ENCODE results near the gene HADH.
"Not testable (repeated sequence)": the region's sequence is repeated elsewhere in the genome, so short reads cannot be mapped to it uniquely, and the experiment has no call there.

Gene HADH

DNA sequence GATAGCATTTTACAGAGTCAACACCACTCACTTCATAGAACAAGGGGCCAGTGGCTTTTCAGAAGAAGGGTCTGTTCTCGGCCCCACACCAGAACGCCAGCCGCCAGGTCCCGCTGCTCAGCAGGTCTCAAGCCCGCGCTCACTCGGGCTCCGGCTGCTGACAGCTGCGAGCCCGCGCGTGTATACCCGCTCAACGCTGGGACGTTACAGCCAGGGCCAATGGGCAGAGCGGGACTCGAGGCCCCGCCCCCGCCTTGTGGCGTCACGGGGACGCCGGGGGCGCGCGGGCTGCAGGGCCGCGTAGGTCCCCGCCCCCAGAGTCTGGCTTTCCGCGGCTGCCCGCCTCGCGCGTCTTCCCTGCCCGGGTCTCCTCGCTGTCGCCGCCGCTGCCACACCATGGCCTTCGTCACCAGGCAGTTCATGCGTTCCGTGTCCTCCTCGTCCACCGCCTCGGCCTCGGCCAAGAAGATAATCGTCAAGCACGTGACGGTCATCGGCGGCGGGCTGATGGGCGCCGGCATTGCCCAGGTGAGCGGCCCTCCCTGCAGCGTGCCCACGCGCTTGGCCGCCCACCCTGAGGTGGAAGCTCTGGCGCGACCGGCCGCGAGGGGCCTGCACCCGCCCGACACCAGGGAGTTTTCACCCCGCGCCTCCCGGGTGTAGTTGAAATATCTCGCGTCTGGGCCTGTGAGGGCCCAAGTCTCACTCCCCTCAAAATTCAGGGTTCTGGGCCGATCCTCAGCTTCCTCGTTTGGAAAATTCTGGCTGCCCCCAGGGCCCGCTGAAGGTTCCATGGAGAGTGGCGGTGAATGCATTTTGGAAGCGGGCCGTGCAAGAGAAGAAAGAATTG, at the start of gene HADH:
HADH (plus strand) TSS at position 353 of the 850 bp plus-strand sequence; CDS start at position 397, 44 bp downstream.
- no peak for FAIRE-seq
- TF ChIP-seq POLR2A (IDR thresholded peaks at IDR 0.05; ENCODE audit: low read depth, low read length) = peak; percentile 71
- DNase-seq (ENCODE audit: insufficient read length, low spot score) = peak; percentile 76

DNA sequence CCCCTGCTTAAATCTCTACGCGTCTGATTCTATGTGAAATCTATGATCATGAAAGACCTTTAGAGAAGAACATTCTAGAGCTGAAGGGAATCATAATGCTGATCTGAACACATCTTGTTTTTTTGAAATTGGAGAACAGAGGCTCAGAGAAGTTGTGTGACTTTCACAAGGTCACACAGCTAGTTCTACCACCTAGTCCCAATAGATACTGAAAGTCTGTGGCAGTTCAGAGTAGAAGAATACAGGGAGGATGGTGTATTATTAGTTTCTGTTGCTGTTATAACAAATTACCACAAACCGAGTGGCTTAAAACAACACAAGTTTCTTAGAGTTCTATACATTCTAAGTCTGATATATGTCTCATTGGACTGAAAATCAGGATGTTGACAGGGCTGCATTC, 43.9 kb upstream of the HADH start:
- TF ChIP-seq POLR2A (IDR thresholded peaks at IDR 0.05; ENCODE audit: low read depth, low read length) = no peak
- no peak for DNase-seq (ENCODE audit: insufficient read length, low spot score)
- FAIRE-seq = no peak

DNA sequence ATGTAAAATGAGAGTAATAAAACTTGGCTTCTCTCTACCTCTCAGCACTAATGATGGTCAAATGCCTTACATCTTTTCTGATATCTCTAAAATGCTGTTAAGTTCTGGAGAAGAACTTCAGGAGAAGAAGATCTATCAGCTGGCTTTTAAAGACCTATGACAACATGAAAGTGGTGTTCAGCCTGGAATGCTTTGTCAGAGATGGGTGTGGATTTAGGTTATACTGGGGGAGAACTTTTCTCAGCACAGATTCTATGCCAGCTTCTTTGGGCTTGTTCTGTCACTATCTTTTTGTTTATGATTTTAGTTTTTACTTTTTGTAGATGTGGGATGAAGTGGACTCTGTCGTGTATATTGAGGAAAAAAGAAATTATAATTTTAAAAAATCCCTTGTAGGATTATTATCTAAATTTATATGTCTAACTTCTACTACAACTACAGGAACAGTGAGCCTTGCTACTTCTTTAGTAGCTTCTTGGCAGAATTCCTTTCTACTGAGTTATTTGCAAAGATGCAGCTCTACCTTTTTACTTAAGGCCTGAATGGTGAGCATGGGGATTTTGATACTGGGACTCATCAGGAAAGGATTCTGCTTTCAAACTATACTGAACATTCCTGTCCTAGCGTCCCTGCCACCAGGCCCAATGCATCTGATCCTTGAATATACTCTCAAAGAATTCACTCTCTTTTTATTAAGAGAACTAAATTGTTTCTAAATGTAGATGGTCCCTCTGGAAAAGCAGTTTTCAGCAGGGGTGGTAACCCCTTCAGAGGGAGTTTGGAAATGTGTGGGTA, 38.7 kb upstream of the HADH start:
- no peak for TF ChIP-seq POLR2A (IDR thresholded peaks at IDR 0.05; ENCODE audit: low read depth, low read length)
- no peak for FAIRE-seq
- no peak for DNase-seq (ENCODE audit: insufficient read length, low spot score)

DNA sequence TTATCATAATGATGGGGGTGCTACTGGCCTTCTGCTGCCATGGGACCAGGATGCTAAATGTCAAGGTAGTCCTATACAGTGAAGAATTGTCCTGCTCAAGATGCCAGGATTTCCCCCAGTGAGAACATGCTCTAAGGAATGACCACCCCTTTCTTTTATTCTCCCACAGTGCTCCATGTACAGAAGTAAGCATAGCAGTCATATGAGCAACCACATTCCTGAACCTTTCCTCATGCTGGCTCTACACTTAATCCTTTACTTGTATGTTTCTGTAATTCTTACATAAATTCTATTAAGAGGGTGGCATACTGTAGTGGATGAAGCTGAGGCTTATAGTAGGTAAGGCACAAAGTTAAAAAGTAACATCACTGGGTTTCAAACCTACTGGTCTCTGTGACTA, 38.1 kb upstream of the HADH start:
- TF ChIP-seq POLR2A (IDR thresholded peaks at IDR 0.05; ENCODE audit: low read depth, low read length) = no peak
- no peak for FAIRE-seq
- DNase-seq (ENCODE audit: insufficient read length, low spot score) = no peak

DNA sequence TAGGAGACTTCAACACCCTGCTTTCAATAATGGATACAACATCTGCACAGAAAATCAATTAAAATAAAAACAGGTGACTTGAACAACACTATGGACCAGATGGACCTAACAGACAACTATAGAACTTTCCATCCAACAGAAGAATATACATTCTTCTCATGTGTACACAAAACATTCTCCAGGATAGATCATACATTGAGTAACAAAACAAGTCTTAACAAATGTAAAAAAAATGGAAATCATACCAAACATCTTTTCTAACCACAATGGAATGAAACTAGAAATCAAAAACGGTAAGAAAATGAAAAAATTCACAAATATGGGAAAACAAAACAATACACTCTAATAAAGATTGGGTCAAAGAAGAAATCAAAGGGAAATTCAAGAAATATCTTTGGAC, 33.7 kb upstream of the HADH start:
- FAIRE-seq = no peak
- no peak for DNase-seq (ENCODE audit: insufficient read length, low spot score)
- TF ChIP-seq POLR2A (IDR thresholded peaks at IDR 0.05; ENCODE audit: low read depth, low read length) = no peak

DNA sequence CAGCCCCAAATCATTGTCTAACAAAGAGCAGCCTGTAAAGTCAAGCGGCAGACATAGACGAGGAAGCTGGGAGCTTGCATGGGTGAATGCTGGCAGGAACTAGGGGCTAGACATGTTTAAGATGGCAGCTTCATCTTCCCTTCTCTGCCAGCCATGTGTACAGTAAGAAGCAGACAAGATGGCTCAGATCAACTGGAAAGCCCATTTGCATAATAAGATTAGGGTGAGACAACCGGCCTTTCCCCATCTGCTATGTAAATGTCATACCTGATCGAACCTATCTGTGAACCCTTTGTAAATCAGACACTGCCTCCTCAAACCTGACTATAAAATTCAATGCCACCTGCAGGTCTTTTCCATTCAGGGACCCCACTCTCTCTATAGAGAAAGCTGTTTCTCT, 22.8 kb upstream of the HADH start:
- no peak for DNase-seq (ENCODE audit: insufficient read length, low spot score)
- no peak for FAIRE-seq
- TF ChIP-seq POLR2A (IDR thresholded peaks at IDR 0.05; ENCODE audit: low read depth, low read length) = no peak

DNA sequence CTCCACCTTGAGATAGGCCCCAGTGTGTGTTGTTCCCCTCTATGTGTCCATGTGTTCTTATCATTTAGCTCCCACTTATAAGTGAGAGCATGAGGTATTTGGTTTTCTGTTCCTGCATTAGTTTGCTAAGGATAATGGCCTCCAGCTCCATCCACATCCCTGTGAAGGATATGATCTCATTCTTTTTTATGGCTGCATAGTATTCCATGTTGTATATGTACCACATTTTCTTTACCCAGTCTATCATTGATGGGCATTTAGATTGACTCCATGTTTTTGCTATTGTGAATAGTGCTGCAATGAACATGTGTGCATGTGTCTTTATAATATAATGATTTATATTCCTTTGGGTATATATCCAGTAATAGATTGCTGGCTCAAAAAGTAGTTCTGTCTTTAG, 22.2 kb upstream of the HADH start:
- not testable (repeated sequence) for FAIRE-seq

DNA sequence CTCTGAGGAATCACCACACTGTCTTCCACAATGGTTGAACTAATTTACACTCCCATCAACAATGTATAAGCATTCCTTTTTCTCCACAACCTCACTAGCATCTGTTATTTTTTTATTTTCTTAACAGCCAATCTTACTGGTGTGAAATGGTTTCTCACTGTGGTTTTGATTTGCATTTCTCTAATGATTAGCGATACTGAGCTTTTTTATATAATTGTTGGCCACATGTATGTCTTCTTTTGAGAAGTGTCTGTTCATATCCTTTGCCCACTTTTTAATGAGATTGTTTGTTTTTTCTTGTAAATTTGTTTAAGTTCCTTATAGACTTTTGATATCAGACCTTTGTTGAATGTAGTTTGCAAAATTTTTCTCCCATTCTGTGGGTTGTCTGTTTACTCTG, 21.8 kb upstream of the HADH start:
- FAIRE-seq; DNase-seq (ENCODE audit: insufficient read length, low spot score): not testable (repeated sequence)

More for the DNA sequence above, 22.2 kb upstream of the HADH start:
- not testable (repeated sequence) for DNase-seq (ENCODE audit: insufficient read length, low spot score)

DNA sequence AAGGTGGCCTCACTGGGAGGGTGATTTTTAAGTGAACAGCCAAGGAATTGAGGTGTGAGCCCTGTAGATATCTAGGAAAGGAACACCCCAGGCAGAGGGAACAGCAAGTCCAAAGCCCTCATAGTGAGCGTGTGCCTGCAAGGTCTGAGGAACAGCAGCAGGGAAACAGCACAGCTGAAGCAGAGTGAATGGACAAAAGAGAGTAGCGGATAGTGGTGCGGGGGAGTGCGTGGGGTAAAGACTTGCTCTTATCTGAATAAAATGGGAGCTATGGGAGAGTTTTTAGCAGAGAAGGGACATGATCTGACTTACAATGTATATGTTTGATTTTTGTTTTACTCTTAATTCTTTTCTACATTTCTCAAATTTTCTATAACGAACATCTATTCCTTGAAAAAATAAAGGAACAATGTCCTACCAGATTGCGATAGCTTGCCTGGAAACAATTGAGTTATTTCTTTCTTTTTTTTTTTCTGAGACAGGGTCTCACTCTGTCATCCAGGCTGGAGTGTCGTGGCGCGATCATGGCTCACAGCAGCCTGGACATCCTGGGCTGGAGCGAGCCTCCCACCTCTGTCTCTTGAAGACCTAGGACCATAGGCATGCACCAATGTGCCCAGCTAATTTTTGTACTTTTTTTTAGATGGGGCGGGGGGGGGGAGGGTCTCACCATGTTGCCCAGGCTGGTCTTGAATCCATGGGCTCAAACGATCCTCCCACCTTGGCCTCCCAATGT, 19.5 kb upstream of the HADH start:
- FAIRE-seq (no peak), DNase-seq (ENCODE audit: insufficient read length, low spot score) (no peak)
- TF ChIP-seq POLR2A (IDR thresholded peaks at IDR 0.05; ENCODE audit: low read depth, low read length) = no peak

DNA sequence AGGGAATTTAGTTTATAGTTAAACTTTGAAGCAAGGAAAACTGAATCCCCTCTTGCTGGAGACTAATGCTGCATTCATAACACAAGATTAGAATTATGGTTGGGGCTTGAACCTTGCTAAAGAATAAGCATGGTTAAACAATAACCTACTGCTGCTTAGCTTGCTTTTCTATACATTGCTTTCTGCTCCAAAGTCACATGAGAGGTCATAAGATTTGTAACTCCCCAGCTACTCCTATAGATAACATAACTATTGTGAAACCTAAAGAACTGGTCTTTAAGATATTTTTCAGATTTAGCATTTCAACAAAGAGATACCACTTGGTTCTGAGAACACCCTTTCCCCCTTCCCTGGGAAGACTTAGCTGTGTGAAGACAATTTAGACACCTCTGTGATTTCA, 17.1 kb upstream of the HADH start:
- DNase-seq (ENCODE audit: insufficient read length, low spot score) (no peak), FAIRE-seq (no peak)
- no peak for TF ChIP-seq POLR2A (IDR thresholded peaks at IDR 0.05; ENCODE audit: low read depth, low read length)

DNA sequence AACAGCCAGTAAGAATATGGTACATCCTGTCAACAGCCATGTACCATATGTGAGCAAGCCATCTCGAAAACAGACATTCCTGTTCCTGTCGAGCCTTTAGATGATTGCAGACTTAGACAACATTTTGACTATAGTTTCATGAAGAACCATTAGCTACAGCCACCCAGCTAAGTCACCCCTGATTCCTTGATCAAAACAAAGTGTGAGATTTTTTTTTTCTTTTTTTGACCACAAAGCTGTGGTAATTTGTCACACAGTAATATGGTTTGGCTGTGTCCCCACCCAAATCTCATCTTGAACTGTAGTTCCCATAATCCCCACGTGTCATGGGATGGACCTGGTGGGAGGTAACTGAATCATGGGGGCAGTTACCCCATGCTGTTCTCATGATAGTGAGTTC, 15.2 kb upstream of the HADH start:
- TF ChIP-seq POLR2A (IDR thresholded peaks at IDR 0.05; ENCODE audit: low read depth, low read length) = no peak
- DNase-seq (ENCODE audit: insufficient read length, low spot score) (no peak), FAIRE-seq (no peak)

DNA sequence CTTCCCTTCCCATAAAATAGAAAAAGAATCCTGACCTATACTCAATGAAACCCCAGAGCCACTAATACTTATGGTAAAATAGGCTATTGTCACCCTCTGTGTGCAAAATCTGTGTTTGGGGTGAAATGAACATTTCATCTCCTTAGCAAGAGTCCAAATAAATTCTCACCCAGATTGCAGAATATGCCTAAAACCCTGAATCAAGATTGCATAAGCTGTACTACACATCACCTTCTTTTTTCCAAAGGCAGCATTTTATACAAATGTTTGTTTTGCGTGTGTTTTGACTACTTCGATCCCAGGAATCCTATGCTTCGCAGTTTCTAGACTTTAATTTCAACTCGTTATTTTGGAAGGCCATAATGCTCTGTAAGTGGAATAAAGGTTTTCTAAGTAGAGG, 12.2 kb upstream of the HADH start:
- TF ChIP-seq POLR2A (IDR thresholded peaks at IDR 0.05; ENCODE audit: low read depth, low read length) = no peak
- DNase-seq (ENCODE audit: insufficient read length, low spot score) = no peak
- no peak for FAIRE-seq

DNA sequence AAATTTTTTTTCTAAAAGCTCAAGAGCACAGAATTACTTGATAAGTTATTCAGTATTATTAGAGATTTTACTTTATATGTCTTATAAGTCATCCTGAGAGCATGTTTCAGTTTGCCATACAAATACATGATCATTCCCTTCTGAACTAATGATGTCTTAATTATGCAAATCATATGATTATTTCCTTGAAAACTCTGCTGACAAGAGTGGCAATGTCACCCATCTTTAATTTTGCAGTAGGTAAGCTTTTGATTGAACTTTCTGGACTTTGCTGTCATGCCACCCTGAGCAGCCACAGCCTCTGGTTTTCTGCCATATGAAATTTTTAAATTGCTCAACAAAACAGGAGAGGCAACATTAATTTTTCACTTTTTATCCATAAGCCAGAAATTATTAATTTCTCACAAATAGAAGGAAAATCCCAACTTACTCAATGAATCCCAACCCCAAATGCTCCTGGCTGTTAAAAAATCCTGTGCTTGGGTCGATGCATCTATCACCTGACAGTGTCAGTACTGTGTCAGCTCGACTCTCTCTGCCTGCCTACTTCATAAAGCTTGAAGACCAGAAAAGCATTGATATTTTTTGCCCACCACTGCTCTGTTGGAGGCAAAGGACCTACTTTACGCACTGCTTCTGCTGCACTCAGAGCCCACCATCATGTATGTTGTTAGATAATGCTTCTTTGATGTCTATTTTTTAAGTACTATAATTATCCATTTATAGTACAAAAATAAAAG, 11.6 kb upstream of the HADH start:
- no peak for TF ChIP-seq POLR2A (IDR thresholded peaks at IDR 0.05; ENCODE audit: low read depth, low read length)
- FAIRE-seq = no peak
- no peak for DNase-seq (ENCODE audit: insufficient read length, low spot score)

All from H54 (cell line).